ENCODE data around the gene MACF1. TPM values are rescaled to one million over a fixed set of nuclear protein-coding genes. Genes with fewer than 3 reads are reported as not detected.

Gene MACF1
- total and polyA plus RNA-seq, 8 donors = 49.8 to 161 (median 89.1) TPM

GRCh38 chr1:39226836-39227235 is 22.3 kb downstream of the MACF1 start:
- H3K4me3 ChIP-seq = no peak overlapping the region
- intact Hi-C loops (cut with DNase I) = no loop called here
- 80 to 85% methylated on average over 3 of the region's 3 CpGs for WGBS, 2 donors
- no peak for TF ChIP-seq CTCF (IDR thresholded peaks at IDR 0.05)
- no peaks in the 10 kb centered on the region for H3K36me3 ChIP-seq
- peaks cover 0 to 7% (median 2%) of the 10 kb centered on the region in 3 donors for H3K4me1 ChIP-seq
- H3K27ac ChIP-seq = no peak overlapping the region
- FAIRE-seq (no peak), ATAC-seq (no peak), DNase-seq (no peak)
- H3K9me3 ChIP-seq = no peaks in the 10 kb centered on the region
- H3K27me3 ChIP-seq = no peaks in the 10 kb centered on the region

GRCh38 chr1:39228252-39228651 is 23.8 kb downstream of the MACF1 start:
- no peak for ATAC-seq
- 94% methylated on average over 6 of the region's 6 CpGs for WGBS, 2 donors
- intact Hi-C loops (cut with DNase I) = no loop called here

GRCh38 chr1:39229504-39229903 is 25.0 kb downstream of the MACF1 start:
- H3K4me1 ChIP-seq = peaks cover 0 to 7% (median 2%) of the 10 kb centered on the region in 3 donors
- no peak overlapping the region for H3K27ac ChIP-seq
- no peak for TF ChIP-seq CTCF (IDR thresholded peaks at IDR 0.05)
- no peak overlapping the region for H3K4me3 ChIP-seq
- no peaks in the 10 kb centered on the region for H3K9me3 ChIP-seq
- FAIRE-seq (no peak), DNase-seq (no peak), ATAC-seq (no peak)
- intact Hi-C loops (cut with DNase I) = no loop called here
- 95 to 100% methylated on average over 4 of the region's 4 CpGs for WGBS, 2 donors
- H3K27me3 ChIP-seq = no peaks in the 10 kb centered on the region
- H3K36me3 ChIP-seq = no peaks in the 10 kb centered on the region

More at GRCh38 chr1:39228252-39228651, 23.8 kb downstream of the MACF1 start:
- FAIRE-seq (no peak), DNase-seq (no peak)
- Histone ChIP-seq H3K27ac (no peak overlapping the region), H3K9me3 (no peaks in the 10 kb centered on the region), H3K4me3 (no peak overlapping the region), H3K27me3 (no peaks in the 10 kb centered on the region), H3K4me1 (peaks cover 0 to 7% (median 2%) of the 10 kb centered on the region in 3 donors), H3K36me3 (no peaks in the 10 kb centered on the region)
- TF ChIP-seq CTCF (IDR thresholded peaks at IDR 0.05) = no peak

GRCh38 chr1:39230261-39231190 is 26.0 kb downstream of the MACF1 start:
- Histone ChIP-seq H3K4me1 (peaks cover 0 to 7% (median 2%) of the 10 kb centered on the region in 3 donors), H3K27me3 (no peaks in the 10 kb centered on the region), H3K36me3 (no peaks in the 10 kb centered on the region), H3K9me3 (no peaks in the 10 kb centered on the region), H3K4me3 (no peak overlapping the region), H3K27ac (peak overlapping the region in 1 of 4 donors; percentile 36)
- FAIRE-seq (no peak), ATAC-seq (peak; percentile 35 to 82 (median 60)), DNase-seq (no peak)
- no peak for TF ChIP-seq CTCF (IDR thresholded peaks at IDR 0.05)
- intact Hi-C loops (cut with DNase I) = no loop called here
- WGBS, 2 donors = 65 to 67% methylated on average over 9 of the region's 9 CpGs

- H3K27ac ChIP-seq = no peak overlapping the region
- intact Hi-C loops (cut with DNase I) = no loop called here
- H3K4me1 ChIP-seq = no peaks in the 10 kb centered on the region
- TF ChIP-seq CTCF (IDR thresholded peaks at IDR 0.05) = no peak
- DNase-seq = no peak
- WGBS, 2 donors = 83 to 90% methylated on average over 4 of the region's 4 CpGs
- H3K9me3 ChIP-seq = no peaks in the 10 kb centered on the region
- ATAC-seq = no peak
- H3K4me3 ChIP-seq = no peak overlapping the region
- no peak for FAIRE-seq
- H3K27me3 ChIP-seq = no peaks in the 10 kb centered on the region
- H3K36me3 ChIP-seq = no peaks in the 10 kb centered on the region
These were observed 32.5 kb downstream of the MACF1 start for GRCh38 chr1:39236971-39237370.

All from pancreas (tissue), 10 donors.